CD1c-positive myeloid dendritic cell (primary cell): ENCODE data around the gene PRC1.
"Not testable (repeated sequence)": the region's sequence is repeated elsewhere in the genome, so short reads cannot be mapped to it uniquely, and the experiment has no call there.

ENCODE experiments used
- DNase-seq: peaks from one replicate; pipeline ENCODE4 v3.0.0-alpha.2; 2016; ENCODE audit errors: extremely low spot score

Gene PRC1

DNA sequence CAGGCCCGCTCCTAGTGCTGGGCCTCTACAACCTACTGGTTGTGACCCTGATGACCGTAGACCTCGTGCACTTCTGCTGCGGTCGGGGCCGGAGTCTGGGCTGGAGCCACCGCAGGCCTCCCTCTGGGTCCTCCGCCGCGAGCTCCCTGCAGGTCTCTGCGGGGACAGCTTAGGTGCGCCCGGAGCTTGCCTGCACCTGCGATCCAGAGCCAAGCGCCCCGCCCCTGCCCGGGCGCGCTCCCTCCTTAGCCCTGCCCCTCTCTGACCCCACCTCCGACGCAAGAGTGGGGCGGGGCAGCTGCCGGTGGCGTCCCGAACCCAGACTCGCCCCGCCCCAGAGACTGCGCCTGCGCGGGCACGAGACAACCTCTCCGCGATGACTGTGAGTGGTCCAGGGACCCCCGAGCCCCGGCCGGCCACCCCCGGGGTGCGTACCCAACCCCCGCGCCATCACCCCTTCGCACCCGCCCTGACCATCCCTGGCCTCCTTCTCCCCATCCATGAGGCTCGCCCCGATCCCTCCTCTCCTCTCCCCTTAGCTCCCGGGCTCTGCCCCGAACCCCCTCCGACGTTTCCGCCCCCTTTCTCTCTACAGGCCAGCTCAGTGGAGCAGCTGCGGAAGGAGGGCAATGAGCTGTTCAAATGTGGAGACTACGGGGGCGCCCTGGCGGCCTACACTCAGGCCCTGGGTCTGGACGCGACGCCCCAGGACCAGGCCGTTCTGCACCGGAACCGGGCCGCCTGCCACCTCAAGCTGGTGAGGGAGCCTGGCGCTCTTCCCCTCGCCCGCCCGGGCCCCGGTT is 59.2 kb downstream of the PRC1 start, which contains the start of gene UNC45A:
TSS of gene UNC45A (plus strand) at position 337 of the 803 bp plus-strand sequence. CDS start at position 377, 40 bp downstream.
- DNase-seq, result peak; percentile 90

GRCh38 chr15:90934256-90934948 is 59.9 kb downstream of the PRC1 start:
- peak; percentile 82 for DNase-seq

DNA sequence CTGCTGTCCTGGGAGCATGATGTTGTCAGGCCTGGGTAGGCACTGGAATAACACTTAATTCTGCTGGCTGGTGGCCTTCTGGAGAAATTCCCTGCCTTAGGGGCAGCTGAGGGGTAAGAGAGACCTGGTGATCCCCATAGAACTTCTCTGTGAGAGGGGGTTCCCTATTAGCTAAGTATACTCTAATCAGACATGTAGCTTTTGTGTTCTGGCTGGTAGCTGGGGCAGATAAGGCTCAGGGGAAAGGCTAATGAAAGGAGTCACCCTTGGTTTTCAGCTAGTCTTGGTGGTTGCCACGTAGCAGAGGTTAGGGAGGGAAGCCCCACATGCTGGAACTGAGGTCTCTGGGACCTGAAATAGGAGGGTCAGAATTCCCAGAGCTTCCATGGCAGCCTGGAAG is 61.0 kb downstream of the PRC1 start:
- no peak for DNase-seq

DNA sequence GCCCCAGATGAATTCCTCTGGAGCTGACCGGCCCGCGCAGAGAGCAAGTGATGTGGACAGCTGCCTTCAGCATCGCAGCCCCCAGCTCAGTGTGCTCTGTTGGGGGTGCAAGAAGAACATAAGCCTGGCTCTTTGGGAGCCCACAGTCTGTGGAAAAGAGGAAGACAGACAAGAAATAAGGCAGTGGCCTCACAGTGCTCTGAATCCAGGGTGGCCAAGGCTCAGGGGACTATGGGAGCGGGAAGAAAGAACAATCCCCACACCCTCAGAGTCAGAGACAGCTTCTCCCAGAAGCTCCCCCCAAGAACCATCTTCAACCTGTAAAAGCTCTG is 61.7 kb downstream of the PRC1 start:
- no peak for DNase-seq

GRCh38 chr15:90931828-90932659 is 62.3 kb downstream of the PRC1 start, which contains the start of gene HDDC3:
TSS of gene HDDC3 (minus strand) at chr15:90932549. CDS start at chr15:90932540, 9 bp downstream.
- peak; percentile 92 for DNase-seq

DNA sequence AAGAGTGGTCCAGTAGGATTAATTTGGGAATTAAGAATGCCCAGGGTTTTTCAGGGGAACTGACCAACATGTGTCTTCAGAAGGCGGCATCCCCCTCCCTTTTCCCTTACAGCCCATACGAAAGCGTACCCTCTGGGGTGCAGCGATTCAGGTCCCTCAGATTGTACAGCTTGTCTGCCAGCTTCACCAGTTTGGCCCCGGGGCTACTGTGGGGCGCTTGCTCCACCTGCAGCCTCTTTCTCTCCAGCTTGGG is 62.8 kb downstream of the PRC1 start:
- DNase-seq, result no peak

DNA sequence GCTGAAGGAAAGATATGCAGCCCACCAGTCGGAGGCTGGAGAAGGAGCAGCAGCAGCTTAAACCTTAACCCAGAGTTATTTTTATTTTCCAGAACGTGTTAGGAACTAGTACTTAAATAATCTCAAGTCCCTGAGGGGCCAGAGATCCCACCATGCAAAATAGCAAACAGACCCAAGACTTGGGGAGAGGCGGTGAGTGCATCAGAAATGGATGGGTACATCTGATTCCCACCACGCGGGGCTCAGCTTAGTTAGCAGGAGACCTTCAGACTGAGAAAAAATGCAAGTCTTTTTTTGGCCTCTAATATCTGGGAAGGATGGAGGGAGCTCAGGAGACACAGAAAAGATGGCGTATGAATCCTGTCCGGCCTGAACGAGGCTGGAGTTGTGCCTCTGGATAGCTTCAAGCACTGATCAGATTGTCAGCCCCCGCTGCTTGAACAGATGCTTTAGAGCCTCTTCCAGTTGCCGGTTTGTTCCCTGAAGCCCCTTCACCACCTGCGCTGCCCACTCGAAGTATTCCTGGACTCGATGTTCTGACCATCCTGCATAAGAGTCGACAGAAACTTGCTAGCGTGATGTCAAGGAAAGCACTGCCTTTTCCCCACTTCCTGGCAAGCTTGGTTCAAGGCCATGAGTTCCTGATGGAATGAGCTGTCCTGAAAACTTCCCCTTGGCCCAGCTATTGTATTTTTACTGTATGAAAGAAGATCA is 63.3 kb downstream of the PRC1 start:
- no peak for DNase-seq

DNA sequence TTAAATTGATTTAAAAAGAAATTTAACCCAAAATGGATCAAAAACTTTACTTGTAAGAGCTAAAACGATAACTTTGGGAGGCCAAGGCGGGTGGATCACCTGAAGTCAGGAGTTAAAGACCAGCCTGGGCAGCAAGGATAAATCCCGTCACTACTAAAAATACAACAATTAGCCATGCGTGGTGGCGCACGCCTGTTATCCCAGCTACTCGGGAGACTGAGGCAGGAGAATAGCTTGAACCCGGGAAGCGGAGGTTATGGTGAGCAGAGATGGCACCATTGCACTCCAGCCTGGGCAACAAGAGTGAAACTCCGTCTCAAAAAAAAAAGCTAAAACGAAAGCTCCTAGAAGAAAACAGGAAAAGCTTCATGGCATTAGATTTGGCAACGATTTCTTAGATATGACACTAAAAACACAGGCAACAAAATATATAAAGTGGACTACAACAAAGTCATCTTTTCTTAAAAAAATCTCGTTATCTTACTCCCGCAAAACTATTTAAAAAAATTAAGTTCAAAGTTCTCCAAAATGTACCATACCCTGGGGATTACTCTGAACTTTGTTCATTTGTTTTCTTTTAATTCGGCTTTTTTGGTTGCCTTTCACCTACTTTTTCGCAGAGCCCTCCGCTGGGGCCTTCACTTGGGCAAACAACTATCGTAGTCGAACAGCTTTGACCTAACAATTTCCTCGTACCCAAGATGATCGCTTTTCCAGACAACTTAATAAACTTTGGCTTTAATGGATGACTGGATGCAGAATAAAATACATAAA is 64.9 kb downstream of the PRC1 start:
- DNase-seq, result peak; percentile 20

DNA sequence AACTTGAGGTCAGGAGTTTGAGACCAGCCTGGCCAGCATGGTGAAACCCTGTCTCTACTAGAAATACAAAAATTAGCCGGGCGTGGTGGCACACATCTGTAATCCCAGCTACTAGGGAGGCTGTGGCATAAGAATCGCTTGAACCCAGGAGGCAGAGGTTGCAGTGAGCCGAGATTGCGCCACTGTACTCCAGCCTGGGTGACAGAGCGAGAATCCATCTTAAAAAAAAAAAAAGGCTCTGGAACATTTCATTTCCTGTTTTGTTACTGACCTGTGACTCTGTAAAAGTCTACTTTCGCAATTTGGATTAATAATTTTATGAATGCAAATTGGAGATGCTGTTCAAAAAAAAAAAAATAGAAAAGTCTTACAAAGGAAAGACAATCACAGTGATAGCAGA is 66.2 kb downstream of the PRC1 start:
- DNase-seq, result peak; percentile 61

DNA sequence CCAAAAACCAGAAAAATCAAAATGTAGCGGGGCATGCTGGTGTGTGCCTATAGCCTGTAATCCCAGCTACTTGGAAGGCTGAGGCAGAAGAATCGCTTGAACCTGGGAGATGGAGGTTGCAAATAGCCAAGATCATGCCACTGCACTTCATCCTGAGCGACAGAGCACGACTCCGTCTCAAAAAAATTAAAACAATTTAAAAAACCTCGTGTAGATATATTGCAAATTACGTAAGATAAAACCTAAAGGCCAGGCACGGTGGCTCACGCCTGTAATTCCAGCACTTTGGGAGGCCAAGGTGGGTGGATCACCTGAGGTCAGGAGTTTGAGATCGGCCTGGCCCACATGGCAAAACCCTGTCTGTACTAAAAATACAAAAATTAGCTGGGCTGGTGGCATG is 67.6 kb downstream of the PRC1 start:
- DNase-seq, result not testable (repeated sequence)

- no peak for DNase-seq
Measured at GRCh38 chr15:90924375-90924774, 70.0 kb downstream of the PRC1 start.

- DNase-seq, result not testable (repeated sequence)
Measured at GRCh38 chr15:90922712-90923322, 71.5 kb downstream of the PRC1 start.

- DNase-seq, result no peak
Measured at GRCh38 chr15:90921887-90922286, 72.4 kb downstream of the PRC1 start.

- DNase-seq, result no peak
Measured at GRCh38 chr15:90918835-90919234, 75.5 kb downstream of the PRC1 start.

GRCh38 chr15:90918034-90918788 is 76.1 kb downstream of the PRC1 start:
- DNase-seq, result no peak

DNA sequence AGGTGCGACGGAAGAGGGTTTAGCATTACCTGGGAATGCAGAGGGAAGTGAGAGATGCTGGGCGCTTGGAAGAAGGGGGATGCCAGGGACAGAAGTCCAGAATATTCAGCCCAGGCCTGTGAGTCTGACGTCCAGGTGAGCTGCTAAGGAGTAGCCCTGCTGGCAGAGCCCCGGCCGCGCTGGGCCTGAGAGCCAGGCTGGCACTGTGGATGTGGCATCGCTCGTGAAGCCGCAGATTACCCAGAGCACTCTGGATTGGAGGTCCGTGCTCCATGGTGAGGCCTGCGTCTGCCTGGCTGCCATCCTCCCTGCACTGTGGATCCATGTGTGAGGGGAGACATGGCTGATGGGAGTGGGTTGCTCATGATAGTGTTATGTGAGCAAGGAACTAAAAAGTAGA is 76.8 kb downstream of the PRC1 start:
- DNase-seq, result no peak

GRCh38 chr15:90916461-90916860 is 77.9 kb downstream of the PRC1 start:
- DNase-seq, result no peak
